CD1c-positive myeloid dendritic cell (primary cell): Measurements from ENCODE around the gene COL24A1.

ENCODE experiments used
- DNase-seq: peaks from one replicate; pipeline ENCODE4 v3.0.0-alpha.2; 2016; ENCODE audit errors: extremely low spot score

The COL24A1 gene

DNA sequence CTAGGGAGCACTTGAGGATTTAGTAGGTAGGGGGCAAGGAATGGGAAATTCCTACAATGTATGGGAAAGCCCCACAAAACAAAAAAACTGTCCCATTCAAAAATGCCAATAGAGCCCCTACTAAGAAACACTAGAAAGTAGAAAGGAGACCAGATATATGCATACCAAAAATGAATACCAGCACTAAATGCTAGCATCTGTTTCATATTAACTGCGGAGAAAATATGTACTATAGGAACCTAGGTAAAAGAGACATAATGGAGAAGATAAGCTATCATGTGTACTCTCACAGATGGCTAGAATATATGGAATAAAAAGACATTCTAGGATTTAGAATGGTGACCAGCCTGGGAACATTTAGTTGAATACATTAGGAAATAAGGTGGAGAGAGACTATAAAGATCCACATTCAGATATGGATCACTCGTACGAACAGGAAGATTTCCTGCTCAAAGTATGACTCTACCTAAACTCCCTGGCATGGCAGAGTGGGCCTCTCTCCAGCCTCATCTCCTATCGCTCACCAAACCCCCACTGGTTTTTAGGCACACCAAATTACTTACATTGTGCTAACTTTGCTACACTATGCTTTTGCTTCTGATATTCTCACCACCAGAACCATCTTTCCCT is 466.7 kb downstream of the COL24A1 start:
- DNase-seq = no peak

DNA sequence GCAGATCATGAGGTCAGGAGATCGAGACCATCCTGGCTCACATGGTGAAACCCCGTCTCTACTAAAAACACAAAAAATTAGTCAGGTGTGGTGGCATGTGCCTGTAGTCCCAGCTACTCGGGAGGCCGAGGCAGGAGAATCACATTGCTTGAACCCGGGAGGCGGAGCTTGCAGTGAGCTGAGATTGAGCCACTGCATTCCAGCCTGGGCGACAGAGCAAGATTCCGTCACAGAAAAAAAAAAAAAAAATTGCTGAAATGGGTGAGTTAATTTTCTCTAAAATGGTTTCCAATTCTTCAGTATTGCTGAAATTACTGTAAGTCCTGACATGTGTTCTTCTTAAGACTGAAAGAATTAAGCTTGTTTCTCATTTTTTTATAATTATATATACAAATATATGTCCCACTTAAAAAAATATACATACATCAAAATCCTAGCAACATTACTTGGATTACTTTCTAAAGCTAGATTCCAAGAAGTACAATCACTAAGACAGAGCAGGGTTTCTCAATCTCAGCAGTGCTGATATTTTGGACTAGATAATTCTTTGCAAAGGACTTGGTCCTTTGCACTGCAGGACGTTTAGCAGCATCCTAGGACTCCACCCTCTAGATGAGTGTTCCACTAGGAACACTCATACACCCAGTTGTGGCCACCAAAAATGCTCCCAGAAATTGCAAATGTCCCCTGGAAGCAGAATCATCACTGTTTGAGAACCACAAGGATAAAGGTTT is 473.1 kb downstream of the COL24A1 start:
- no peak for DNase-seq

DNA sequence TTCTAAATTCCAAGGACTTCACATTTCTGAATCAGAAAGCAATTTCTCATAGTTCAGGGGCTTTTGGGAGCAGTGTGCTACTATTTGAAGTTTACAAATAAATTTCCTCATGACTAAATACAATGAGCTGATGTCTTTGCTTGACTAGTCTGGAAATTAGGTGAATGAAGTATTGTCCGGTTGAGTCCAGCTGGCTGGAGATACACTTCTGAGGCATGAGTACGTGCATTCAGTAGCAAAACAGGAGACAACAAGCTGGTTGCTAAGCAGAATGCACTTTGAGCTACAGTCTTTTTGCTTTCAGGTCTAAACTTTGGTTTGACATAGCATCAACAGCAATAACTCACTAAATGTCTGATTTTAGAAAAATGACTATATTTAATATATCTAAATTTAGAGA is 475.5 kb downstream of the COL24A1 start:
- DNase-seq = no peak
